H1 (cell line): ENCODE results near the gene TAF5. TPM values are rescaled to one million over a fixed set of nuclear protein-coding genes. Genes with fewer than 3 reads are reported as not detected.

Source experiments
- CTCF ChIA-PET: fragments of 300-600 bp; sonication (Branson Sonifier 250); formaldehyde crosslinking; loops from one replicate; lab custom pipeline; 2021; ENCODE audit not compliant: partially characterized antibody; lab: Charles Lee
- POLR2A ChIA-PET: fragments of 300-600 bp; sonication (Branson Sonifier 250); formaldehyde crosslinking; loops from one replicate; lab custom pipeline; 2021; ENCODE audit warnings: inconsistent platforms; ENCODE audit not compliant: partially characterized antibody; lab: Charles Lee
- DNase-seq, 2 experiments: peaks; one replicate each; pipeline versions ENCODE4 v3.0.0 to v3.0.0-alpha.2; 2010 to 2022; ENCODE audit warnings: low spot score in 2 of 2, low read depth in 1 of 2, mixed read lengths in 1 of 2
- FAIRE-seq: peaks from 2 replicates; lab custom pipeline; 2011; peaks lifted over from hg19 to GRCh38; lab: Jason Lieb, UNC
- H2AFZ ChIP-seq: 2 replicates; pipeline ENCODE4 v1.8.1; 2012; ENCODE audit warnings: low read length, inconsistent platforms
- H2AK5ac ChIP-seq: 2 replicates; pipeline ENCODE4 v1.6.1; 2013; ENCODE audit warnings: low read depth, low read length
- H2BK120ac ChIP-seq: replicated peaks from 2 replicates; pipeline ENCODE3; 2013; ENCODE audit warnings: low read depth, low read length, inconsistent platforms
- H2BK12ac ChIP-seq: 2 replicates; pipeline ENCODE4 v1.6.1; 2013; ENCODE audit warnings: low read depth, low read length
- H2BK15ac ChIP-seq: 2 replicates; pipeline ENCODE4 v1.6.1; 2013; ENCODE audit warnings: low read length
- H2BK20ac ChIP-seq: 2 replicates; pipeline ENCODE4 v1.6.1; 2013; ENCODE audit warnings: low read length
- H2BK5ac ChIP-seq: 2 replicates; pipeline ENCODE4 v1.6.1; 2013; ENCODE audit warnings: low read depth, low read length
- H3K14ac ChIP-seq: 2 replicates; pipeline ENCODE4 v1.6.1; 2013; ENCODE audit warnings: inconsistent platforms; ENCODE audit not compliant: insufficient read length
- H3K18ac ChIP-seq: 2 replicates; pipeline ENCODE4 v1.6.1; 2013; ENCODE audit warnings: low read length; ENCODE audit errors: extremely low read depth
- H3K23ac ChIP-seq: 2 replicates; pipeline ENCODE4 v1.6.1; 2013; ENCODE audit warnings: inconsistent platforms; ENCODE audit not compliant: insufficient read length
- H3K23me2 ChIP-seq: 2 replicates; pipeline ENCODE4 v1.6.1; 2013; ENCODE audit warnings: low read depth, low read length
- H3K27ac ChIP-seq: 2 replicates; pipeline ENCODE4 v1.6.1; 2011; ENCODE audit warnings: low read depth, low read length, inconsistent platforms
- H3K27me3 ChIP-seq, 4 experiments: replicated peaks in 1 of 4; 1 replicate in 1 of 4; 2 replicates in 3 of 4; pipeline versions ENCODE4 v1.6.1 to v1.8.1; 2011 to 2013; ENCODE audit warnings: low read length in 3 of 4, mild to moderate bottlenecking in 3 of 4, inconsistent platforms in 2 of 4, mixed read lengths in 2 of 4, moderate library complexity in 1 of 4; ENCODE audit not compliant: control insufficient read depth in 3 of 4, insufficient read depth in 3 of 4; ENCODE audit errors: extremely low read depth in 1 of 4
- H3K36me3 ChIP-seq, 4 experiments: 2 replicates each; pipeline versions ENCODE4 v1.6.1 to v1.8.1; 2011 to 2013; ENCODE audit warnings: mild to moderate bottlenecking in 4 of 4, low read length in 3 of 4, moderate library complexity in 2 of 4, control low read depth in 1 of 4, inconsistent platforms in 1 of 4; ENCODE audit not compliant: insufficient read depth in 4 of 4, control insufficient read depth in 2 of 4
- H3K4ac ChIP-seq: replicated peaks from 2 replicates; pipeline ENCODE3; 2013; ENCODE audit warnings: low read length, low read depth, mixed read lengths, inconsistent platforms; ENCODE audit not compliant: insufficient read length
- H3K4me1 ChIP-seq, 4 experiments: replicated peaks in 1 of 4; 1 replicate in 1 of 4; 2 replicates in 3 of 4; pipeline versions ENCODE4 v1.6.1 to v1.8.1; 2011 to 2013; ENCODE audit warnings: low read length in 3 of 4, inconsistent platforms in 2 of 4, mixed read lengths in 1 of 4; ENCODE audit not compliant: insufficient read depth in 4 of 4, control insufficient read depth in 3 of 4
- H3K4me2 ChIP-seq, 2 experiments: 2 replicates each; pipeline versions ENCODE4 v1.6.1 to v1.8.1; 2011 to 2013; ENCODE audit warnings: low read depth in 2 of 2, low read length in 2 of 2, control low read depth in 1 of 2, inconsistent platforms in 1 of 2, mild to moderate bottlenecking in 1 of 2; ENCODE audit not compliant: insufficient read depth in 1 of 2
- H3K4me3 ChIP-seq, 4 experiments: fragments of 200-600, 300-600 bp in 1 of 4; sonication (generic), shearing (Covaris generic), sonication (Bioruptor Twin) in 1 of 4; 2 replicates each; pipeline versions ENCODE4 v1.5.1 to v1.8.1; 2011 to 2016; ENCODE audit warnings: low read length in 4 of 4, low read depth in 3 of 4, control low read depth in 2 of 4, inconsistent platforms in 2 of 4, mild to moderate bottlenecking in 2 of 4, mixed read lengths in 1 of 4, moderate library complexity in 1 of 4; ENCODE audit not compliant: insufficient read depth in 2 of 4; ENCODE audit errors: extremely low read depth in 1 of 4
- H3K56ac ChIP-seq: replicated peaks from 2 replicates; pipeline ENCODE3; 2013; ENCODE audit warnings: low read depth, mild to moderate bottlenecking, mixed read lengths, low read length, inconsistent platforms; ENCODE audit not compliant: insufficient read length
- H3K79me1 ChIP-seq: 2 replicates; pipeline ENCODE4 v1.6.1; 2013; ENCODE audit warnings: low read depth, low read length, control low read depth
- H3K79me2 ChIP-seq, 2 experiments: 2 replicates each; pipeline versions ENCODE4 v1.6.1 to v1.8.1; 2012 to 2013; ENCODE audit warnings: low read length in 2 of 2, mild to moderate bottlenecking in 2 of 2, inconsistent platforms in 1 of 2; ENCODE audit not compliant: insufficient read depth in 2 of 2, control insufficient read depth in 1 of 2
- H3K9ac ChIP-seq, 4 experiments: replicated peaks in 1 of 4; 1 replicate in 1 of 4; 2 replicates in 3 of 4; pipeline versions ENCODE4 v1.6.1 to v1.8.1; 2011 to 2013; ENCODE audit warnings: low read depth in 3 of 4, low read length in 3 of 4, control low read depth in 2 of 4, mild to moderate bottlenecking in 2 of 4, moderate library complexity in 2 of 4, inconsistent platforms in 1 of 4; ENCODE audit errors: extremely low read depth in 1 of 4
- H3K9me3 ChIP-seq, 2 experiments: 2 replicates each; pipeline versions ENCODE4 v1.6.1 to v1.8.1; 2012 to 2013; ENCODE audit warnings: mild to moderate bottlenecking in 2 of 2, moderate library complexity in 2 of 2, control low read depth in 1 of 2, inconsistent platforms in 1 of 2, low read depth in 1 of 2, low read length in 1 of 2, mixed read lengths in 1 of 2; ENCODE audit not compliant: insufficient read depth in 2 of 2
- H4K20me1 ChIP-seq, 2 experiments: replicated peaks in 1 of 2; 2 replicates each; pipeline versions ENCODE3 to v1.8.1; 2011 to 2013; ENCODE audit warnings: inconsistent platforms in 2 of 2, low read length in 2 of 2, mild to moderate bottlenecking in 1 of 2; ENCODE audit not compliant: insufficient read depth in 2 of 2, control insufficient read depth in 1 of 2
- H4K5ac ChIP-seq: 2 replicates; pipeline ENCODE4 v1.6.1; 2013; ENCODE audit warnings: low read length, low read depth, mixed read lengths, inconsistent platforms; ENCODE audit not compliant: insufficient read length
- H4K8ac ChIP-seq: 2 replicates; pipeline ENCODE4 v1.8.0; 2013; ENCODE audit warnings: mild to moderate bottlenecking, moderate library complexity, low read length, inconsistent platforms; ENCODE audit not compliant: insufficient read depth; ENCODE audit errors: extremely low read depth
- H4K91ac ChIP-seq: replicated peaks from 2 replicates; pipeline ENCODE3; 2013; ENCODE audit warnings: low read length, mixed read lengths, inconsistent platforms; ENCODE audit not compliant: insufficient read length
- HDAC6 ChIP-seq: IDR thresholded peaks from one replicate; pipeline ENCODE4 v1.7.1; 2012; ENCODE audit warnings: low read depth, mild to moderate bottlenecking, inconsistent platforms, low read length, moderate library complexity
- NRF1 ChIP-seq: IDR thresholded peaks from 2 replicates; pipeline ENCODE4 v1.6.1; 2011; ENCODE audit warnings: mild to moderate bottlenecking, low read depth, low read length, improper control_type of control experiment
- POU5F1 ChIP-seq: IDR thresholded peaks from 2 replicates; pipeline ENCODE4 v1.6.1; 2011; ENCODE audit warnings: low read depth, mild to moderate bottlenecking, low read length, moderate library complexity
- WGBS, 2 experiments: shearing (Covaris generic) in 1 of 2; methylation state at CpG; one replicate each; pipeline versions ENCODE4 v1.1.6 to v1.1.7; 2013 to 2015; ENCODE audit warnings: low lambda C conversion rate in 2 of 2, mixed read lengths in 2 of 2, inconsistent platforms in 1 of 2, low coverage in 1 of 2, missing lambda C conversion rate in 1 of 2; ENCODE audit not compliant: insufficient replicate concordance in 2 of 2, insufficient coverage in 1 of 2, insufficient read length in 1 of 2; ENCODE audit errors: extremely low coverage in 1 of 2, missing lambda C conversion rate in 1 of 2; 5-methylcytosine and 5-hydroxymethylcytosine counted together
- polyA plus RNA-seq, 7 experiments: library from polyadenylated mRNA; depleted of rRNA in 3 of 7; stranded (reverse) in 5 of 7; unstranded in 2 of 7; fragments of >200 nt in 5 of 7; fragments of 200-250 nt in 2 of 7; gene quantifications; 1 replicate in 5 of 7; 2 replicates in 1 of 7; 4 replicates in 1 of 7; pipeline versions ENCODE4 v1.2.1 to v1.2.3, GENCODE V29; 2011 to 2013; ENCODE audit warnings: missing spikeins in 2 of 7, mixed read lengths in 2 of 7
- total RNA-seq: library from RNA; stranded (reverse); fragmentation: NEBNext Ultra II Directional; extraction: Animal tissue kit (Norgen Biotek cat#: 25700); gene quantifications from 2 replicates; pipeline ENCODE4 v1.2.1, GENCODE V29; 2021

Gene TAF5
- total and polyA plus RNA-seq, 2 of the 8 experiments (the other 6 are each of a cell fraction or from before 2014, with no cell fraction given): 5.8 to 15.6 TPM

GRCh38 chr10:103336370-103336769 lies 31.4 kb upstream of the TAF5 start:
- Histone ChIP-seq H3K56ac (no peak overlapping the region), H3K79me2 (no peaks in the 10 kb centered on the region), H2AK5ac (no peak overlapping the region), H3K14ac (no peak overlapping the region), H3K79me1 (no peaks in the 10 kb centered on the region), H3K27ac (no peak overlapping the region), H4K5ac (no peak overlapping the region), H2AFZ (no peak overlapping the region), H3K4me2 (no peak overlapping the region), H3K36me3 (peaks cover 4 to 23% (median 13%) of the 10 kb centered on the region in 4 experiments; a peak in 6 of 8 replicates), H3K9ac (no peak overlapping the region), H3K23me2 (no peaks in the 10 kb centered on the region), H3K4me3 (no peak overlapping the region), H4K91ac (no peak overlapping the region), H2BK12ac (no peak overlapping the region), H2BK5ac (no peak overlapping the region)
- 88% methylated on average over 4 of the region's 4 CpGs; no CpG with 5 or more reads in 1 of the 2 experiments for WGBS, 2 experiments
- no peak for FAIRE-seq
- no peak for TF ChIP-seq POU5F1
- no peak for TF ChIP-seq NRF1
- TF ChIP-seq HDAC6: no peak
- TF ChIP-seq, all 59 proteins: peak for 0
- CTCF ChIA-PET: no interaction called here
- Histone ChIP-seq H2BK15ac (no peak overlapping the region), H2BK120ac (no peak overlapping the region), H3K18ac (no peak overlapping the region), H2BK20ac (no peak overlapping the region), H3K9me3 (no peaks in the 10 kb centered on the region), H4K8ac (no peak overlapping the region), H3K27me3 (no peaks in the 10 kb centered on the region), H3K4me1 (no peaks in the 10 kb centered on the region), H3K23ac (no peak overlapping the region), H3K4ac (no peak overlapping the region), H4K20me1 (peaks cover 0 to 2% of the 10 kb centered on the region in 2 experiments)
- DNase-seq: no peak
- POLR2A ChIA-PET: interaction anchor here (0.6 to 1.3 kb wide), 2 partner anchors 9 to 587 kb away, joined by 3 to 6 read pairs; no protein-coding TSS in a partner anchor
